ENCODE results near the gene NCOR1. TPM values are rescaled to one million over a fixed set of nuclear protein-coding genes. Genes with fewer than 3 reads are reported as not detected.
A peak's percentile ranks its signal among the peaks of the same experiment; 100 is the strongest.
"Not testable (repeated sequence)": the region's sequence is repeated elsewhere in the genome, so short reads cannot be mapped to it uniquely, and the experiment has no call there.

Gene NCOR1
- total RNA-seq, 1 donor from 2014 or later: 165 TPM

- Mint-ChIP-seq H3K4me1 (ENCODE audit: low read depth) (peaks cover 2% of the 10 kb centered on the region), H3K36me3 (ENCODE audit: insufficient read depth) (peaks cover 29% of the 10 kb centered on the region), H3K4me3 (ENCODE audit: low read depth) (no peak overlapping the region), H3K9me3 (ENCODE audit: low read depth) (peaks cover 5% of the 10 kb centered on the region), H3K27me3 (no peaks in the 10 kb centered on the region), H3K27ac (no peak overlapping the region)
- no peak for TF ChIP-seq CTCF (IDR thresholded peaks at IDR 0.05; ENCODE audit: unreplicated experiment)
- DNase-seq (ENCODE audit: low spot score, unreplicated experiment): no peak
Observed at GRCh38 chr17:16155536-16155935, 59.8 kb downstream of the NCOR1 start.

DNA sequence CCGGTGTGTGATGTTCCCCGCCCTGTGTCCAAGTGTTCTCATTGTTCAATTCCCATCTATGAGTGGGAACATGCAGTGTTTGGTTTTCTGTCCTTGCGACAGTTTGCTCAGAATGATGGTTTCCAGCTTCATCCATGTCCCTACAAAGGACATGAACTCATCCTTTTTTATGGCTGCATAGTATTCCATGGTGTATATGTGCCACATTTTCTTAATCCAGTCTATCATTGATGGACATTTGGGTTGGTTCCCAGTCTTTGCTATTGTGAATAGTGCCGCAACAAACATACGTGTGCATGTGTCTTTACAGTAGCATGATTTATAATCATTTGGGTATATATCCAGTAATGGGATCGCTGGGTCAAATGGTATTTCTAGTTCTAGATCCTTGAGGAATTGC lies 63.0 kb downstream of the NCOR1 start:
- not testable (repeated sequence) for H3K9me3 Mint-ChIP-seq (ENCODE audit: low read depth); H3K4me3 Mint-ChIP-seq (ENCODE audit: low read depth); H3K4me1 Mint-ChIP-seq (ENCODE audit: low read depth); DNase-seq (ENCODE audit: low spot score, unreplicated experiment); H3K27ac Mint-ChIP-seq; H3K27me3 Mint-ChIP-seq
- peaks cover 41% of the 10 kb centered on the region for H3K36me3 Mint-ChIP-seq (ENCODE audit: insufficient read depth)

DNA sequence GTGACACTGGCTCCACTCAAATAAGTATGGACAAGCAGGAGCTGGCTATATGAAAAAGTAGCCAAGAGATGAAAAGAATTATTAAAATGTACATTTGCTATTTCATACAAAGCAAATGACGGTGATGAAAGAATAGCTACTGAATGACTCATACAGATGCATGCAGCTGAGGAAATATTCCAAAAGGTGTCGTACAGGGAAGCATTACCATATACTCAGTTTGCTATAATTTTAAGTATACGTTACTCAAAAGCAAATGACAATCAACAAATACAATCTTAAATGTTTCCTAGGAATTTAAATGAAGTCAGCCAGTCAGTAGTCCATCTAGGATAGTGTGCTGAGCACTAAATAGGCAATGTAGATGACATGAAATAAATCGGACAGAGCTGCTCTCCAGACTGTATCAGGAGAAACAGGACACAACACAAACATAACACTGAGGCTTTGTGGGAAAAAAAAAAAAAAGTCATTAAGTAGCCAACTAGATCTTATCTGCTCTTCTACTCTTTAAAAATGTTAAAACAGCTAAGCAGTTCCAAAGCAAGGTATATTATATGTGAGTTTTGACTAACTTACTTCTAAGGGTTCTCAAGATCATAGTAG lies 65.0 kb downstream of the NCOR1 start:
- TF ChIP-seq CTCF (IDR thresholded peaks at IDR 0.05; ENCODE audit: unreplicated experiment): no peak
- no peak overlapping the region for H3K4me3 Mint-ChIP-seq (ENCODE audit: low read depth)
- no peaks in the 10 kb centered on the region for H3K27me3 Mint-ChIP-seq
- DNase-seq (ENCODE audit: low spot score, unreplicated experiment): no peak
- H3K4me1 Mint-ChIP-seq (ENCODE audit: low read depth): peaks cover 2% of the 10 kb centered on the region
- peaks cover 48% of the 10 kb centered on the region for H3K36me3 Mint-ChIP-seq (ENCODE audit: insufficient read depth)
- H3K9me3 Mint-ChIP-seq (ENCODE audit: low read depth): peaks cover 5% of the 10 kb centered on the region
- H3K27ac Mint-ChIP-seq: no peak overlapping the region

- Mint-ChIP-seq H3K27ac (no peak overlapping the region), H3K9me3 (ENCODE audit: low read depth) (peaks cover 5% of the 10 kb centered on the region), H3K4me3 (ENCODE audit: low read depth) (no peak overlapping the region), H3K4me1 (ENCODE audit: low read depth) (peaks cover 2% of the 10 kb centered on the region), H3K36me3 (ENCODE audit: insufficient read depth) (peaks cover 48% of the 10 kb centered on the region), H3K27me3 (no peaks in the 10 kb centered on the region)
- TF ChIP-seq CTCF (IDR thresholded peaks at IDR 0.05; ENCODE audit: unreplicated experiment): no peak
- no peak for DNase-seq (ENCODE audit: low spot score, unreplicated experiment)
Observed at GRCh38 chr17:16148596-16148995, 66.7 kb downstream of the NCOR1 start.

DNA sequence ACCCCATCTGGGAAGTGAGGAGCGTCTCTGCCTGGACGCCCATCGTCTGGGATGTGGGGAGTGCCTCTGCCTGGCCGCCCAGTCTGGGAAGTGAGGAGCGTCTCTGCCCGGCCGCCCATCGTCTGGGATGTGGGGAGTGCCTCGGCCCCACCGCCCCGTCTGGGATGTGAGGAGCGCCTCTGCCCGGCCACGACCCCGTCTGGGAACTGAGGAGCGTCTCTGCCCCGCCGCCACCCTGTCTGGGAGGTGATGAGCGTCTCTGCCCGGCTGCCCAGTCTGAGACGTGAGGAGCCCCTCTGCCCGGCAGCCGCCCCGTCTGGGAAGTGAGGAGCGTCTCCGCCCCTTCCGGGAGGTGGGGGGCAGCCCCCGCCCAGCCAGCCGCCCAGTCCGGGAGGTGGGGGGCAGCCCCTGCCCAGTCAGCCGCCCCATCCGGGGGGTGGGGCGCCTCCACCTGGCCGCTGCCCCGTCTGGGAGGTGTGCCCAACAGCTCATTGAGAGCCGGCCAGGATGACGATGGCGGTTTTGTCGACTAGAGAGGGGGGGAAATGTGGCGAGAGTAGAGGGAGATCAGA lies 69.9 kb downstream of the NCOR1 start:
- H3K4me3 Mint-ChIP-seq (ENCODE audit: low read depth); DNase-seq (ENCODE audit: low spot score, unreplicated experiment); H3K9me3 Mint-ChIP-seq (ENCODE audit: low read depth); H3K27me3 Mint-ChIP-seq; H3K4me1 Mint-ChIP-seq (ENCODE audit: low read depth): not testable (repeated sequence)
- peaks cover 39% of the 10 kb centered on the region for H3K36me3 Mint-ChIP-seq (ENCODE audit: insufficient read depth)
- peak overlapping the region; percentile 13 for H3K27ac Mint-ChIP-seq

DNA sequence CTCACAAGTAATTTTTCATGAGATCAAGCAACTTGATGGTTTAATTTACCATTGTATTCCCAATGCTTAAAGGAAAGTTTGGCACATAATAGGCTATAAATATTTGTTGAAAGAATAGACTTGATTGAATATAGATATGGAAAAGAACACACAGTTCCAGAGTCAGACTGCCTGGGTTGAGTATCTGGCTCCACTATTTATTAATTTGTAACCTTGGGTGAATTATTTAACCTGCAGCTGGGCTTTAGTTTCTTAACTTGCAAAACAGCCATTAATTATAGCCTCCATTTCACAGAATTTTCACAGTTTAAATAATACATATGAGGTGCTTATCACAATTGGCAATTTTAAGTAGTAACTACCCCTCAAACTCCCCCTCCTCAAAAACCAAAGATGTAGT lies 73.6 kb downstream of the NCOR1 start:
- H3K27me3 Mint-ChIP-seq: no peaks in the 10 kb centered on the region

More for the DNA sequence above, 73.6 kb downstream of the NCOR1 start:
- TF ChIP-seq CTCF (IDR thresholded peaks at IDR 0.05; ENCODE audit: unreplicated experiment): no peak
- Mint-ChIP-seq H3K36me3 (ENCODE audit: insufficient read depth) (peaks cover 30% of the 10 kb centered on the region), H3K4me3 (ENCODE audit: low read depth) (no peak overlapping the region), H3K9me3 (ENCODE audit: low read depth) (no peaks in the 10 kb centered on the region), H3K4me1 (ENCODE audit: low read depth) (peaks cover 2% of the 10 kb centered on the region), H3K27ac (no peak overlapping the region)
- no peak for DNase-seq (ENCODE audit: low spot score, unreplicated experiment)
